ENCODE measurements around the gene GPR132.

Gene GPR132

DNA sequence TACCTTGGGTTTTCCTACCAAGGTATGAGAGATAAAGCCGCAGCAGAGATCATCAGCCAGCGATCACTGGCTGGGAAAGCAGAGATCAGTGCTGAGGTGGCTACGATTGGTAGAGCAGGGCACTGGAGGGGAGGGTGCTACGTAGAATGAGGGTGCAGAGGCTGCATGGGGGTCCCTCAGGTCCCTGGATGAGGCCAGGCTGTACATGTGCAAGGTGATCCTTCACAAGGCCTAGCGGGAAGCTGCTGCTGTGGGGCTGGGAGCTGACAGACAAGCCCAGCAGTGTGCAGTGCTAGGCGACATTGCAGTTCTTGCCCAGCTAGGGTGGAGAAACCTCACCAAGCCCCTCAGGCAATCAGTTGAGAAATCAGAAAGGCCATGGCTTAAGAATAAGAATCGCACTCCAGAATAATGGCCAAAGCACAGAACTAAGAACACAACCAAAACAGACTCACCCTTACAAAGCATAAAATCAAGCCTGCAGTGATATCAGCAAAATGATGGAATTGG lies 37.2 kb upstream of the GPR132 start:
- TF ChIP-seq, protein P1, sequence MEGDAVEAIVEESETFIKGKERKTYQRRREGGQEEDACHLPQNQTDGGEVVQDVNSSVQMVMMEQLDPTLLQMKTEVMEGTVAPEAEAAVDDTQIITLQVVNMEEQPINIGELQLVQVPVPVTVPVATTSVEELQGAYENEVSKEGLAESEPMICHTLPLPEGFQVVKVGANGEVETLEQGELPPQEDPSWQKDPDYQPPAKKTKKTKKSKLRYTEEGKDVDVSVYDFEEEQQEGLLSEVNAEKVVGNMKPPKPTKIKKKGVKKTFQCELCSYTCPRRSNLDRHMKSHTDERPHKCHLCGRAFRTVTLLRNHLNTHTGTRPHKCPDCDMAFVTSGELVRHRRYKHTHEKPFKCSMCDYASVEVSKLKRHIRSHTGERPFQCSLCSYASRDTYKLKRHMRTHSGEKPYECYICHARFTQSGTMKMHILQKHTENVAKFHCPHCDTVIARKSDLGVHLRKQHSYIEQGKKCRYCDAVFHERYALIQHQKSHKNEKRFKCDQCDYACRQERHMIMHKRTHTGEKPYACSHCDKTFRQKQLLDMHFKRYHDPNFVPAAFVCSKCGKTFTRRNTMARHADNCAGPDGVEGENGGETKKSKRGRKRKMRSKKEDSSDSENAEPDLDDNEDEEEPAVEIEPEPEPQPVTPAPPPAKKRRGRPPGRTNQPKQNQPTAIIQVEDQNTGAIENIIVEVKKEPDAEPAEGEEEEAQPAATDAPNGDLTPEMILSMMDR (conservative IDR thresholded peaks at IDR 0.05; ENCODE audit: control insufficient read depth, insufficient read depth, low read depth, low read length), result no peak
- H3K4me3 ChIP-seq (ENCODE audit: control insufficient read depth, low read depth, low read length), result no peak overlapping the region
- no peak for DNase-seq (ENCODE audit: low read depth)

DNA sequence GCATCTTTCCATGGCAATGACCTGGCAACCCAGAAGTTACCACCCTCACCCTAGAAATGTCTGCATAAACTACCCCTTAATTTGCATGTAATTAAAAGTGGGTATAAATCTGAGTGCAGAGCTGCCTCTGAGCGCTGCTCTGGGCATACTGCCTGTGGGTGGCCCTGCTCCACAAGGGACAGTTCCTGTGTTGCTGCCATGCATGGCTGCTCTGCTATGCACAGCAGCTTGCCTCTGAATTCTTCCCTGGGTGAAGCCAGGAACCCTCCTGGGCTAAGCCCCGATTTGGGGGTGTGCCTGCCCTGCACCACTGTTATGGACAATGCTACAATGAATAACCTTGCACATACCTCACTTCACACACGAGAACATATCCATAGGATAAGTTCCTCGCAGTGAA lies 35.7 kb upstream of the GPR132 start:
- DNase-seq (ENCODE audit: low read depth), result no peak
- no peak overlapping the region for H3K4me3 ChIP-seq (ENCODE audit: control insufficient read depth, low read depth, low read length)
- TF ChIP-seq, protein P1 (conservative IDR thresholded peaks at IDR 0.05; ENCODE audit: control insufficient read depth, insufficient read depth, low read depth, low read length), result no peak

DNA sequence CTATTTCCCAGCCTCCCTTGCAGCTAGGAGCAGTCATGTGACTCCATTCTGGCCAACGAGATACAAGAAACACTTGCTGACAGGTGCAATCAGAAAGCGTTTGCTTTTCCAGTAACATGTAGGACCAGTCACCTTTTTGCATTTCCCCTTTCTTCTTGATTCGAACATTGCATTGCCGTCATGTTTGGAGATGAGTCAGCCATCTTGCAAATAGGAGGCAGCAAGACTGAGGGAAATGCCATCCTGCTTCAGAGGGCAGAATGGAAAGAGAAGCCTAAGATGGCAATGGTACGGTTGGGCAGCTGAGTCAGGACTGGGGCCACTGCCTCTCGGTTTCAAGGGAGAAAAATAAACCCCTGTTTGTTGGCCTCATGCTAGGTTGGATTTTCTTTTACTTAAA lies 34.5 kb upstream of the GPR132 start:
- no peak for DNase-seq (ENCODE audit: low read depth)
- TF ChIP-seq, protein P1 (conservative IDR thresholded peaks at IDR 0.05; ENCODE audit: control insufficient read depth, insufficient read depth, low read depth, low read length), result no peak
- no peak overlapping the region for H3K4me3 ChIP-seq (ENCODE audit: control insufficient read depth, low read depth, low read length)

DNA sequence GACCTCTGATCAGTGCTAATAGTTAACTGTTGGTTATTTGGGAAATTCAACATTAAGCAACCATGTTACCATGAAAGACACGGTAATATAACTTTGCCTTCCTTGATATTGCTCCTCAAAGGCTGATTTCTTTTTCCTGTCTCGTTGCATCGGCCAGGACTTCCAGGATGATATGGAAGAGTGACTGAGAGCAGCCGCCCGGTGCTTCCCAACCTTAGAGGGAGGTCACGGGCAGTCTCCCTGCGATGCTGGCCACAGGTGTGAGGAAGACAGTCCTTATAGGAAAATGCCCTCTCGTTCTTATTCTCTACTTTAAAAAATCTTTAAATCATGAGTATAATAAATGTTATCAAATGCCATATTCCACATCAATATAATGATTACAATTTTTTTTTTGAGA lies 33.1 kb upstream of the GPR132 start:
- no peak overlapping the region for H3K4me3 ChIP-seq (ENCODE audit: control insufficient read depth, low read depth, low read length)
- TF ChIP-seq, protein P1 (conservative IDR thresholded peaks at IDR 0.05; ENCODE audit: control insufficient read depth, insufficient read depth, low read depth, low read length), result no peak

DNA sequence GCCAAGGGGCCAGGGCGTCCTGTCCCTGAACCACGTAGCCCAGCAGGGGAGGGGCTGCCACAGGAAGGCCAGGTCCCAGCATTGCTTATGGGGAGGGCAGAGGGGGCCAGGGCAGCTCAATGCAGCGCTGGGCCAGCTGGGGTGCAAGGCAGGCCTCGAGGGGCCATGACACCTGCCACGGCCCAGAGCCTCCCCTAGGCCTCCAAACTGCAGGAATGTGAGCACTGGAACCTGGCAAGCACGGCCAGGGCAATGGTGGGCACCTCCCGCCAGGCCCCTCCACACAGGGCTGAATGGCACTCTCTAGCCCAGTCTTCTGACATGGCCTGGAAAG lies 32.5 kb upstream of the GPR132 start:
- no peak overlapping the region for H3K4me3 ChIP-seq (ENCODE audit: control insufficient read depth, low read depth, low read length)
- TF ChIP-seq, protein P1 (conservative IDR thresholded peaks at IDR 0.05; ENCODE audit: control insufficient read depth, insufficient read depth, low read depth, low read length), result no peak
- no peak for DNase-seq (ENCODE audit: low read depth)

More for the DNA sequence above, 33.1 kb upstream of the GPR132 start:
- no peak for DNase-seq (ENCODE audit: low read depth)

DNA sequence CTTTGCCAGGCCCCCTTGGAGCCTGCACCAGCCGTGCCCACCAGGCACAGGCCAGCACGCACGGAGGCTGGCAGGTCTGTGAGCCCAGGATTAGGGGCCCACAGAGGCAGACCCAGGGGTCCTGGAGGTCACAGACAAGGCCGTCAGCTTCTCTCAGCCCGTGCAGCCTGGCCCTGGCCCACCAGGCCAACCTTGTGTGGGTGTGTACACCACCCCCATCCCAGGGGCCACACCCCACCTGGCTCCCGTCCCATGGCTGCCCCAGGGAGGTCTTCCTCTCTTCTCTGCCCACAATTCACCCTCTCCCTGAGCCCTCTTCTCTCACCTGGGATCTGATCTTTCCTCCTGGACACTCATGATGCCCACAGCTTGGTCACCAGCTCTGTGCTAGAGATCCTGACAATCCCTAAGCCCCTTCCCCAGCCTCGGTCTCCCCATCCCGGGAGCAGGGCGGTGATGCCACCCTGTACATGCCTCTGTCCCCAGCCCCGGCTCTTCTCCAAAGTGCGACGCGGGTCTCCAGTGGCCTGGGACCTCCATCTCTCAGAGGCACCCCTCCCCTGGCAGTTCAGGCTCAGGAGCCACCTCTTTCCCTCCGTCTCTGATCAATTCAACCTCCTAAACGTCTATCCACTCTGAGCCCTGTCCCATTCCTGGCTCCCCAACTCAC lies 31.1 kb upstream of the GPR132 start:
- TF ChIP-seq, protein P1 (conservative IDR thresholded peaks at IDR 0.05; ENCODE audit: control insufficient read depth, insufficient read depth, low read depth, low read length), result no peak
- H3K4me3 ChIP-seq (ENCODE audit: control insufficient read depth, low read depth, low read length), result no peak overlapping the region

More for the DNA sequence above, 31.1 kb upstream of the GPR132 start:
- no peak for DNase-seq (ENCODE audit: low read depth)

Measured in fibroblast of mammary gland (primary cell).